ENCODE data around the gene MIGA2. TPM values are rescaled to one million over a fixed set of nuclear protein-coding genes. Genes with fewer than 3 reads are reported as not detected.

The MIGA2 gene
- total RNA-seq, 4 donors from 2014 or later: 72.0 to 245 (median 74.0) TPM

- H3K9me3 ChIP-seq: no peaks in the 10 kb centered on the region
- no peak for TF ChIP-seq CTCF (IDR thresholded peaks at IDR 0.05)
- TF ChIP-seq POLR2A (IDR thresholded peaks at IDR 0.05): no peak
- TF ChIP-seq POLR2AphosphoS5 (IDR thresholded peaks at IDR 0.05): no peak
- no peak for TF ChIP-seq EP300 (IDR thresholded peaks at IDR 0.05; ENCODE audit: low read depth)
- in situ Hi-C loops (cut with MboI; ENCODE audit: low pct_ligation_motif_present in 1 of 4, low pct_unique_long_range_greater_than_20kb in 1 of 4, low sequenced_read_pairs in 3 of 4) (no loop called here), intact Hi-C loops (cut with DNase I; ENCODE audit: low total_unique reads) (no loop called here)
- H3K4me1 ChIP-seq: peaks cover 0 to 7% (median 3%) of the 10 kb centered on the region in 4 donors
- DNase-seq: no peak
- H3K27ac ChIP-seq: no peak overlapping the region
- peaks cover 0 to 19% (median 8%) of the 10 kb centered on the region in 4 donors for H3K36me3 ChIP-seq
- no peaks in the 10 kb centered on the region for H3K27me3 ChIP-seq
- H3K4me3 ChIP-seq: no peak overlapping the region
- WGBS, 2 donors (ENCODE audit: low coverage in 1 of 2): 89% methylated on average over 8 of the region's 11 CpGs; no CpG with 5 or more reads in 1 of the 2 donors
Observed at GRCh38 chr9:129098328-129098727, 61.9 kb downstream of the MIGA2 start.

- Histone ChIP-seq H3K4me1 (peaks cover 0 to 7% (median 3%) of the 10 kb centered on the region in 4 donors), H3K9me3 (no peaks in the 10 kb centered on the region), H3K36me3 (peaks cover 0 to 16% (median 7%) of the 10 kb centered on the region in 4 donors), H3K4me3 (no peak overlapping the region), H3K27me3 (no peaks in the 10 kb centered on the region), H3K27ac (no peak overlapping the region)
- 68% methylated on average over 23 of the region's 28 CpGs; no CpG with 5 or more reads in 1 of the 2 donors for WGBS, 2 donors (ENCODE audit: low coverage in 1 of 2)
- TF ChIP-seq CTCF (IDR thresholded peaks at IDR 0.05) (no peak), POLR2AphosphoS5 (IDR thresholded peaks at IDR 0.05) (no peak), EP300 (IDR thresholded peaks at IDR 0.05; ENCODE audit: low read depth) (no peak), POLR2A (IDR thresholded peaks at IDR 0.05) (no peak)
- in situ Hi-C loops (cut with MboI; ENCODE audit: low pct_ligation_motif_present in 1 of 4, low pct_unique_long_range_greater_than_20kb in 1 of 4, low sequenced_read_pairs in 3 of 4): no loop called here
- DNase-seq: no peak
- intact Hi-C loops (cut with DNase I; ENCODE audit: low total_unique reads): no loop called here
Observed at GRCh38 chr9:129100383-129101169, 64.2 kb downstream of the MIGA2 start.

- Histone ChIP-seq H3K27ac (no peak overlapping the region), H3K36me3 (peaks cover 0 to 10% (median 3%) of the 10 kb centered on the region in 4 donors), H3K4me3 (no peak overlapping the region), H3K9me3 (no peaks in the 10 kb centered on the region), H3K27me3 (no peaks in the 10 kb centered on the region), H3K4me1 (peaks cover 0 to 7% (median 3%) of the 10 kb centered on the region in 4 donors)
- intact Hi-C loops (cut with DNase I; ENCODE audit: low total_unique reads) (no loop called here), in situ Hi-C loops (cut with MboI; ENCODE audit: low pct_ligation_motif_present in 1 of 4, low pct_unique_long_range_greater_than_20kb in 1 of 4, low sequenced_read_pairs in 3 of 4) (no loop called here)
- no peak for DNase-seq
- 94 to 100% methylated on average over 4 to 7 of the region's 7 CpGs for WGBS, 2 donors (ENCODE audit: low coverage in 1 of 2)
- TF ChIP-seq EP300 (IDR thresholded peaks at IDR 0.05; ENCODE audit: low read depth) (no peak), POLR2AphosphoS5 (IDR thresholded peaks at IDR 0.05) (no peak), POLR2A (IDR thresholded peaks at IDR 0.05) (no peak), CTCF (IDR thresholded peaks at IDR 0.05) (no peak)
Observed at GRCh38 chr9:129101279-129101678, 64.9 kb downstream of the MIGA2 start.

- in situ Hi-C loops (cut with MboI; ENCODE audit: low pct_ligation_motif_present in 1 of 4, low pct_unique_long_range_greater_than_20kb in 1 of 4, low sequenced_read_pairs in 3 of 4): no loop called here
Observed at GRCh38 chr9:129102095-129102525, 65.7 kb downstream of the MIGA2 start.

More at GRCh38 chr9:129102095-129102525, 65.7 kb downstream of the MIGA2 start:
- Histone ChIP-seq H3K9me3 (no peaks in the 10 kb centered on the region), H3K36me3 (peaks cover 0 to 16% (median under 1%) of the 10 kb centered on the region in 4 donors), H3K4me1 (peaks cover 0 to 7% (median 3%) of the 10 kb centered on the region in 4 donors), H3K4me3 (no peak overlapping the region), H3K27me3 (no peaks in the 10 kb centered on the region), H3K27ac (no peak overlapping the region)
- intact Hi-C loops (cut with DNase I; ENCODE audit: low total_unique reads): no loop called here
- WGBS, 2 donors (ENCODE audit: low coverage in 1 of 2): 78% methylated on average over 13 of the region's 13 CpGs; no CpG with 5 or more reads in 1 of the 2 donors
- no peak for TF ChIP-seq EP300 (IDR thresholded peaks at IDR 0.05; ENCODE audit: low read depth)
- no peak for TF ChIP-seq POLR2AphosphoS5 (IDR thresholded peaks at IDR 0.05)
- no peak for TF ChIP-seq POLR2A (IDR thresholded peaks at IDR 0.05)
- no peak for TF ChIP-seq CTCF (IDR thresholded peaks at IDR 0.05)
- DNase-seq: no peak

All from transverse colon (tissue), 4 donors.